GM06990 (cell line): ENCODE results near the gene MAGI2.

Source experiments
- DNase-seq: peaks from one replicate; pipeline ENCODE4 v3.0.0-alpha.2; 2011; ENCODE audit not compliant: insufficient read length; ENCODE audit errors: extremely low read depth
- H3K27me3 ChIP-seq: replicated peaks from 2 replicates; pipeline ENCODE4 v1.6.0; 2011; ENCODE audit warnings: low read length; ENCODE audit not compliant: control insufficient read depth, insufficient read depth
- H3K36me3 ChIP-seq: 2 replicates; pipeline ENCODE4 v1.5.1; 2011; ENCODE audit warnings: low read length; ENCODE audit not compliant: control insufficient read depth, insufficient read depth
- H3K4me3 ChIP-seq: replicated peaks from 2 replicates; pipeline ENCODE4 v1.5.1; 2011; ENCODE audit warnings: low read depth, mild to moderate bottlenecking, control low read depth, low read length
- CTCF ChIP-seq: IDR thresholded peaks from 2 replicates; pipeline ENCODE4 v1.5.1; 2011; ENCODE audit warnings: low read length, control low read depth, mild to moderate bottlenecking, inconsistent platforms; ENCODE audit not compliant: insufficient read depth, poor library complexity, severe bottlenecking

The MAGI2 gene

GRCh38 chr7:78073609-78074382, 1379.7 kb downstream of the MAGI2 start:
- Histone ChIP-seq H3K27me3 (no peaks in the 10 kb centered on the region; the same call in none of the 2 replicates), H3K4me3 (no peak overlapping the region), H3K36me3 (no peaks in the 10 kb centered on the region)
- no peak for DNase-seq
- no peak for TF ChIP-seq CTCF

DNA sequence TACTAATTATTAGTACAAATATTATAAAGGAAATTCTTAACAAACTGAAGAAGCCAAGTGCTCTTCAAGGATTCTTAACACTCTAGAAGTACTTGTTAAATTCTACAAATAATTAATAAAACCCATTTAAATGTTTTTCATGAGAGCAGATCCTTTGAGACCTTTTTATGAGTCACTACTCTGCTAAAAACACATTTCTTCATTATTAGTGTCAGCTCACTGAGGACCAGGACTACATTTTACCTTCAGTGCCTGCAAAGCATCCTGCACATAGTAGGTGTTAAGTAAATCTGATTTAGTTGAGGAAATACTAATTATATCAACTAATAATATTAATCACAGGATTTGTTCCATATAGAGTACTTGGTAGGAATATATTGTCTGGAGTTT, 1381.3 kb downstream of the MAGI2 start:
- no peak for TF ChIP-seq CTCF
- Histone ChIP-seq H3K4me3 (no peak overlapping the region), H3K36me3 (no peaks in the 10 kb centered on the region), H3K27me3 (no peaks in the 10 kb centered on the region; the same call in none of the 2 replicates)
- no peak for DNase-seq

- H3K4me3 ChIP-seq = no peak overlapping the region
- H3K27me3 ChIP-seq = no peaks in the 10 kb centered on the region; the same call in none of the 2 replicates
- DNase-seq = no peak
- no peak for TF ChIP-seq CTCF
- H3K36me3 ChIP-seq = no peaks in the 10 kb centered on the region
Measured at GRCh38 chr7:78071491-78072200, 1381.8 kb downstream of the MAGI2 start.

GRCh38 chr7:78066599-78066998, 1386.9 kb downstream of the MAGI2 start:
- Histone ChIP-seq H3K4me3 (no peak overlapping the region), H3K36me3 (no peaks in the 10 kb centered on the region), H3K27me3 (no peaks in the 10 kb centered on the region; the same call in 1 of the 2 replicates)
- TF ChIP-seq CTCF = no peak
- DNase-seq = no peak

DNA sequence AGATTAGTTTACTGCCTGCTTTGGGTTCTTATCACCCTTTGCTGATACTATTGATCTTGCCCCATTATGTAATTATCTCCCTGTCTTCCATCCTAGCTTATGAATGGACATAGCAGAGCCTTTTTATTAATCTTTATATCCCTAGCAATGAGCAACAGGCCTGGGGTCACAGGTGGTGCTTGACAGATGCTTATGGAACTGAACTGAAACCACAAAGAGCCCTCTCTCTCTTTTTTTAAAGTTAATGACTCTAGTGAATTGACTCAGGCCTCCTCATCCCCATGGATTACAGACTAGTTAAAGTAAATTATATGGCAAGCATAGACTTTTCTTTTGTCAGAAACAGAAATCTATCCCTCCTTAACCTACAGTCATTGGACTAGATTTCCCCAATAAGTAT, 1389.7 kb downstream of the MAGI2 start:
- Histone ChIP-seq H3K4me3 (no peak overlapping the region), H3K27me3 (no peaks in the 10 kb centered on the region; the same call in 1 of the 2 replicates), H3K36me3 (no peaks in the 10 kb centered on the region)
- TF ChIP-seq CTCF = no peak
- DNase-seq = no peak
